ENCODE data around the gene TSPAN16.

Gene TSPAN16

GRCh38 chr19:11248852-11249251 is 47.1 kb upstream of the TSPAN16 start:
- no peak for ATAC-seq
- TF ChIP-seq SNAI2 (CRISPR knock-in tag; IDR thresholded peaks at IDR 0.05) (no peak), ZNF8 (CRISPR knock-in tag; IDR thresholded peaks at IDR 0.05) (no peak)

GRCh38 chr19:11251217-11251616 is 44.7 kb upstream of the TSPAN16 start:
- TF ChIP-seq ZNF70 (CRISPR knock-in tag; IDR thresholded peaks at IDR 0.05) (no peak), ZNF8 (CRISPR knock-in tag; IDR thresholded peaks at IDR 0.05) (no peak)
- ATAC-seq: peak; percentile 23; the same call in 1 of the 3 replicates

- no peak for ATAC-seq
Measured at GRCh38 chr19:11251650-11252314, 44.2 kb upstream of the TSPAN16 start.

More at GRCh38 chr19:11251650-11252314, 44.2 kb upstream of the TSPAN16 start:
- TF ChIP-seq ZNF8 (CRISPR knock-in tag; IDR thresholded peaks at IDR 0.05): no peak
- TF ChIP-seq ZFP30 (CRISPR knock-in tag; IDR thresholded peaks at IDR 0.05): no peak
- TF ChIP-seq ESRRG (CRISPR knock-in tag; IDR thresholded peaks at IDR 0.05): no peak
- no peak for TF ChIP-seq GLIS3 (CRISPR knock-in tag; IDR thresholded peaks at IDR 0.05)
- TF ChIP-seq BACH2 (CRISPR knock-in tag; IDR thresholded peaks at IDR 0.05; ENCODE audit: borderline replicate concordance): no peak
- no peak for TF ChIP-seq ISL1 (CRISPR knock-in tag; IDR thresholded peaks at IDR 0.05)
- no peak for TF ChIP-seq TOX (CRISPR knock-in tag; IDR thresholded peaks at IDR 0.05; ENCODE audit: borderline replicate concordance)
- no peak for TF ChIP-seq SNAI2 (CRISPR knock-in tag; IDR thresholded peaks at IDR 0.05)
- no peak for TF ChIP-seq CSRNP3 (CRISPR knock-in tag; IDR thresholded peaks at IDR 0.05)
- no peak for TF ChIP-seq TSHZ2 (CRISPR knock-in tag; IDR thresholded peaks at IDR 0.05)
- TF ChIP-seq OSR1 (CRISPR knock-in tag; IDR thresholded peaks at IDR 0.05): no peak
- no peak for TF ChIP-seq ZC3H10 (CRISPR knock-in tag; IDR thresholded peaks at IDR 0.05)
- TF ChIP-seq CREB5 (CRISPR knock-in tag; IDR thresholded peaks at IDR 0.05; ENCODE audit: low read depth): no peak
- TF ChIP-seq CSDC2 (CRISPR knock-in tag; IDR thresholded peaks at IDR 0.05): no peak
- no peak for TF ChIP-seq ARNTL (CRISPR knock-in tag; IDR thresholded peaks at IDR 0.05; ENCODE audit: borderline replicate concordance, low read depth)
- no peak for TF ChIP-seq ZNF565 (CRISPR knock-in tag; conservative IDR thresholded peaks at IDR 0.05; ENCODE audit: low read depth)
- TF ChIP-seq ZNF70 (CRISPR knock-in tag; IDR thresholded peaks at IDR 0.05): no peak
- TF ChIP-seq POU6F1 (CRISPR knock-in tag; IDR thresholded peaks at IDR 0.05; ENCODE audit: borderline replicate concordance, low read depth): no peak
- TF ChIP-seq PATZ1 (CRISPR knock-in tag; IDR thresholded peaks at IDR 0.05; ENCODE audit: borderline replicate concordance): no peak
- TF ChIP-seq TCF4 (CRISPR knock-in tag; IDR thresholded peaks at IDR 0.05; ENCODE audit: borderline replicate concordance): no peak
